Thymus (tissue), 14 donors: ENCODE results near the gene ARHGAP12. TPM values are rescaled to one million over a fixed set of nuclear protein-coding genes. Genes with fewer than 3 reads are reported as not detected.
"Not testable (repeated sequence)": the region's sequence is repeated elsewhere in the genome, so short reads cannot be mapped to it uniquely, and the experiment has no call there.

Source experiments
- DNase-seq, 9 donors: peaks; one replicate each; pipeline ENCODE4 v3.0.0-alpha.2; 2013; ENCODE audit warnings: low spot score in 9 of 9, low read depth in 6 of 9, missing footprints in 1 of 9
- H3K27ac ChIP-seq, 2 donors: one replicate each; pipeline ENCODE4 v1.5.1; 2013; ENCODE audit warnings: control low read depth in 1 of 2, low read depth in 1 of 2, low read length in 1 of 2, mild to moderate bottlenecking in 1 of 2, moderate library complexity in 1 of 2
- H3K27me3 ChIP-seq, 2 donors: one replicate each; pipeline ENCODE4 v1.5.1; 2013; ENCODE audit warnings: low read length in 1 of 2; ENCODE audit not compliant: control insufficient read depth in 2 of 2, insufficient read depth in 1 of 2
- H3K36me3 ChIP-seq, 2 donors: one replicate each; pipeline ENCODE4 v1.5.1; 2013; ENCODE audit warnings: low read length in 1 of 2, mild to moderate bottlenecking in 1 of 2, moderate library complexity in 1 of 2; ENCODE audit not compliant: control insufficient read depth in 2 of 2, insufficient read depth in 2 of 2
- H3K4me1 ChIP-seq, 2 donors: one replicate each; pipeline ENCODE4 v1.5.1; 2013; ENCODE audit warnings: low read length in 2 of 2; ENCODE audit not compliant: control insufficient read depth in 2 of 2, insufficient read depth in 2 of 2
- H3K4me3 ChIP-seq, 2 donors: one replicate each; pipeline ENCODE4 v1.5.1; 2013; ENCODE audit warnings: low read length in 2 of 2, control low read depth in 1 of 2, mild to moderate bottlenecking in 1 of 2
- H3K9me3 ChIP-seq, 2 donors: one replicate each; pipeline ENCODE4 v1.5.1; 2013; ENCODE audit warnings: low read length in 1 of 2, mild to moderate bottlenecking in 1 of 2; ENCODE audit not compliant: control insufficient read depth in 2 of 2, insufficient read depth in 1 of 2
- WGBS: extraction: QIAGEN DNeasy Blood & Tissue Kit; methylation state at CpG from one replicate; pipeline ENCODE4 v1.1.7; 2013; 5-methylcytosine and 5-hydroxymethylcytosine counted together
- long read RNA-seq, 10 donors: transcript quantifications; one replicate each; lab custom pipeline, GENCODE V29; 2026
- polyA plus RNA-seq: library from polyadenylated mRNA; stranded (reverse); fragments of 200-250 nt; gene quantifications from one replicate; pipeline ENCODE4 v1.2.3, GENCODE V29; 2013
- total RNA-seq: library from RNA; stranded (reverse); fragments of 120-200 nt; gene quantifications from one replicate; pipeline ENCODE4 v1.2.4, GENCODE V29; 2013
- donor health status: healthy.

ARHGAP12 gene
- total RNA-seq (20.7 TPM), polyA plus RNA-seq (43.5 TPM)
- long read RNA-seq, donor 1: 0 reads
- long read RNA-seq, donor 2: 0 reads
- long read RNA-seq, donor 3: 0 reads
- long read RNA-seq, donor 4: 0 reads
- long read RNA-seq, donor 5, full-length matches to known transcripts: 1 of 1 reads
- long read RNA-seq, donor 5, partial matches to known transcripts: 0 of 1 reads
- long read RNA-seq, donor 5, other reads (novel, unspliced or antisense): 0 of 1 reads
- long read RNA-seq, donor 6, partial matches to known transcripts: 0 of 2 reads
- long read RNA-seq, donor 6, other reads (novel, unspliced or antisense): 0 of 2 reads
- long read RNA-seq, donor 7: 0 reads
- long read RNA-seq, donor 8: 0 reads
- long read RNA-seq, donor 9: 0 reads
- long read RNA-seq, donor 10, full-length matches to known transcripts: 1 of 1 reads
- long read RNA-seq, donor 10, partial matches to known transcripts: 0 of 1 reads
- long read RNA-seq, donor 10, other reads (novel, unspliced or antisense): 0 of 1 reads

GRCh38 chr10:31928549-31929260 lies at the start of gene ARHGAP12:
Gene ARHGAP12 (minus strand): TSS chr10:31928831. CDS start chr10:31908855, 19,976 bp downstream.
- H3K4me3 ChIP-seq: peak within 1 kb of the TSS; percentile 94 to 98
- peaks cover 0 to 4% of the 10 kb centered on the region in 2 donors for H3K9me3 ChIP-seq
- H3K27me3 ChIP-seq: no peaks in the 10 kb centered on the region
- H3K27ac ChIP-seq: peak within 1 kb of the TSS; percentile 67 to 97
- H3K4me1 ChIP-seq: peaks cover 4 to 23% of the 10 kb centered on the region in 2 donors
- under 1% methylated on average over 92 of the region's 92 CpGs for WGBS
- peak; percentile 30 to 92 (median 77) for DNase-seq
- no peaks in the 10 kb centered on the region for H3K36me3 ChIP-seq

- peaks cover 0 to 8% of the 10 kb centered on the region in 2 donors for H3K4me1 ChIP-seq
- no peaks in the 10 kb centered on the region for H3K36me3 ChIP-seq
- H3K9me3 ChIP-seq: no peaks in the 10 kb centered on the region
- H3K27me3 ChIP-seq: no peaks in the 10 kb centered on the region
- WGBS: 73% methylated on average over 2 of the region's 2 CpGs
- H3K4me3 ChIP-seq: no peak overlapping the region
- no peak overlapping the region for H3K27ac ChIP-seq
- DNase-seq: no peak
Observed at GRCh38 chr10:31978156-31978483, 49.5 kb upstream of the ARHGAP12 start.

- WGBS: 23% methylated on average over 5 of the region's 5 CpGs
Observed at GRCh38 chr10:31977440-31978155, 49.0 kb upstream of the ARHGAP12 start.

GRCh38 chr10:31975157-31975765 lies 46.6 kb upstream of the ARHGAP12 start:
- no peak overlapping the region for H3K27ac ChIP-seq
- H3K4me3 ChIP-seq: no peak overlapping the region
- H3K4me1 ChIP-seq: peaks cover 0 to 8% of the 10 kb centered on the region in 2 donors
- H3K9me3 ChIP-seq: no peaks in the 10 kb centered on the region
- peak in 7 of 9 donors; percentile 13 to 61 (median 22) for DNase-seq
- 67% methylated on average over 6 of the region's 6 CpGs for WGBS
- no peaks in the 10 kb centered on the region for H3K36me3 ChIP-seq
- no peaks in the 10 kb centered on the region for H3K27me3 ChIP-seq

More at GRCh38 chr10:31977440-31978155, 49.0 kb upstream of the ARHGAP12 start:
- Histone ChIP-seq H3K4me3 (no peak overlapping the region), H3K27ac (no peak overlapping the region), H3K27me3 (no peaks in the 10 kb centered on the region), H3K4me1 (peaks cover 0 to 8% of the 10 kb centered on the region in 2 donors), H3K36me3 (no peaks in the 10 kb centered on the region), H3K9me3 (no peaks in the 10 kb centered on the region)
- DNase-seq: no peak

GRCh38 chr10:31974434-31975124 lies 45.9 kb upstream of the ARHGAP12 start:
- no peaks in the 10 kb centered on the region for H3K36me3 ChIP-seq
- H3K27ac ChIP-seq: no peak overlapping the region
- no peaks in the 10 kb centered on the region for H3K9me3 ChIP-seq
- H3K4me1 ChIP-seq: peaks cover 0 to 8% of the 10 kb centered on the region in 2 donors
- 94% methylated on average over 4 of the region's 4 CpGs for WGBS
- H3K27me3 ChIP-seq: no peaks in the 10 kb centered on the region
- no peak for DNase-seq
- no peak overlapping the region for H3K4me3 ChIP-seq

GRCh38 chr10:31972519-31973041 lies 43.9 kb upstream of the ARHGAP12 start:
- Histone ChIP-seq H3K9me3 (no peaks in the 10 kb centered on the region), H3K36me3 (no peaks in the 10 kb centered on the region), H3K27me3 (no peaks in the 10 kb centered on the region), H3K27ac (no peak overlapping the region), H3K4me3 (no peak overlapping the region), H3K4me1 (peaks cover 0 to 8% of the 10 kb centered on the region in 2 donors)
- no peak for DNase-seq
- 97% methylated on average over 9 of the region's 9 CpGs for WGBS

- H3K4me3 ChIP-seq, H3K4me1 ChIP-seq, H3K9me3 ChIP-seq, H3K36me3 ChIP-seq, H3K27ac ChIP-seq, H3K27me3 ChIP-seq: not testable (repeated sequence)
- peak in 2 of 9 donors; percentile 53 to 89 for DNase-seq
- WGBS: no CpG with 5 or more reads among the region's 32 CpGs
Observed at GRCh38 chr10:31969847-31970246, 41.2 kb upstream of the ARHGAP12 start.

- DNase-seq: no peak
- H3K4me3 ChIP-seq: no peak overlapping the region
- H3K4me1 ChIP-seq: peaks cover 14 to 19% of the 10 kb centered on the region in 2 donors
- H3K9me3 ChIP-seq: no peaks in the 10 kb centered on the region
- no peaks in the 10 kb centered on the region for H3K27me3 ChIP-seq
- WGBS: 100% methylated on average over 1 of the region's 1 CpG
- no peaks in the 10 kb centered on the region for H3K36me3 ChIP-seq
- H3K27ac ChIP-seq: no peak overlapping the region
Observed at GRCh38 chr10:31963589-31963980, 35.0 kb upstream of the ARHGAP12 start.
